OCI-LY1 (cell line): ENCODE results near the gene SAYSD1.

Experiments
- H2AFZ ChIP-seq: fragments of 200-600 bp; sonication (generic), shearing (Covaris generic); 2 replicates; pipeline ENCODE4 v1.6.0; 2014; ENCODE audit warnings: antibody characterized with exemption, mild to moderate bottlenecking, low read length
- H3F3A ChIP-seq: fragments of 200-600 bp; sonication (generic), shearing (Covaris generic); 2 replicates; pipeline ENCODE4 v1.6.0; 2014; ENCODE audit warnings: mild to moderate bottlenecking, antibody characterized with exemption, low read length, moderate library complexity; ENCODE audit not compliant: insufficient read depth
- H3K27ac ChIP-seq: fragments of 200-600 bp; sonication (generic); 2 replicates; pipeline ENCODE4 v1.5.1; 2014; ENCODE audit warnings: low read length, mixed run types, mild to moderate bottlenecking, low read depth; ENCODE audit not compliant: poor library complexity, severe bottlenecking
- H3K27me3 ChIP-seq: fragments of 200-600 bp; sonication (generic); 2 replicates; pipeline ENCODE4 v1.6.0; 2014; ENCODE audit warnings: antibody characterized with exemption, mild to moderate bottlenecking, low read length, moderate library complexity; ENCODE audit not compliant: insufficient read depth
- H3K36me3 ChIP-seq: fragments of 200-600 bp; sonication (generic); 2 replicates; pipeline ENCODE4 v1.6.1; 2014; ENCODE audit warnings: mild to moderate bottlenecking, antibody characterized with exemption, low read length, moderate library complexity, mixed read lengths; ENCODE audit not compliant: insufficient read depth
- H3K4me1 ChIP-seq: fragments of 200-600 bp; sonication (generic); 2 replicates; pipeline ENCODE4 v1.5.1; 2014; ENCODE audit warnings: mild to moderate bottlenecking, low read length, moderate library complexity; ENCODE audit not compliant: insufficient read depth, severe bottlenecking
- H3K4me2 ChIP-seq: fragments of 200-600 bp; sonication (generic), shearing (Covaris generic); 2 replicates; pipeline ENCODE4 v1.6.1; 2014; ENCODE audit warnings: low read length
- H3K4me3 ChIP-seq: fragments of 200-600 bp; sonication (generic); 2 replicates; pipeline ENCODE4 v1.5.1; 2014; ENCODE audit warnings: low read length, low read depth, mild to moderate bottlenecking, mixed read lengths; ENCODE audit not compliant: poor library complexity, severe bottlenecking
- H3K79me2 ChIP-seq: fragments of 200-600 bp; shearing (Covaris generic); 2 replicates; pipeline ENCODE4 v1.6.1; 2016; ENCODE audit warnings: mixed run types, low read length, mixed read lengths; ENCODE audit not compliant: insufficient read depth
- H3K9ac ChIP-seq: fragments of 200-600 bp; sonication (generic), shearing (Covaris generic); 2 replicates; pipeline ENCODE4 v1.6.1; 2014; ENCODE audit warnings: mild to moderate bottlenecking, low read length, mixed read lengths
- H3K9me2 ChIP-seq: fragments of 200-600 bp; sonication (generic), shearing (Covaris generic); 2 replicates; pipeline ENCODE4 v1.6.1; 2014; ENCODE audit warnings: low read depth, mild to moderate bottlenecking, low read length, mixed read lengths
- H3K9me3 ChIP-seq: fragments of 200-600 bp; shearing (Covaris generic); 2 replicates; pipeline ENCODE4 v1.6.1; 2014; ENCODE audit warnings: low read length, mixed read lengths
- H4K20me1 ChIP-seq: fragments of 200-600 bp; sonication (generic), shearing (Covaris generic); 2 replicates; pipeline ENCODE4 v1.6.0; 2016; ENCODE audit warnings: mild to moderate bottlenecking, low read length; ENCODE audit not compliant: insufficient read depth
- EZH2 ChIP-seq: fragments of 200-600 bp; sonication (generic), shearing (Covaris generic); IDR thresholded peaks from 2 replicates; pipeline ENCODE4 v1.8.0; 2017; ENCODE audit warnings: borderline replicate concordance, mixed run types, mild to moderate bottlenecking, antibody characterized with exemption, low read length, moderate library complexity, mixed read lengths
- TF ChIP-seq, protein P1 (sequence below): fragments of 200-600 bp; sonication (generic), shearing (Covaris generic); IDR thresholded peaks from 2 replicates; pipeline ENCODE4 v1.5.1; 2017; ENCODE audit warnings: mild to moderate bottlenecking, antibody characterized with exemption, low read length, moderate library complexity, mixed read lengths

The SAYSD1 gene

DNA sequence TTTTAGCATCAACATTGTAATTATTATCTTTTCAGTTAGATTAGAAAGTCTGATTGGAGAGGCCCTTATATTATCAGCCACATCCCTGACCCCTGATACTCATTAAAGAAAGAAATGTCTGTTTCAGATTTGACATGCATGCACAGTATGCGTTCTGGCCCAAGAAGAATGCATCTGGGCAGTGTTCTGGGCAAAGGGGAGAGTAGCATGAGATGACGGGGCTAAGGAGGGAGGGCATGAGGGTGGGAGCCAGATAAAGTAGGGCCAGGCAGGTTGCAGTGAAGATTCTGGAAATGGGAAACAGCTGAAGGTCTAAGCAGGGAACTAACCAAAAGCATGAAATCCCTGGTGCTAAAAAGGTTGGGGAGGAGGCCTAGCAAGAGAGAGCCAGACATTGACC, 7.3 kb downstream of the SAYSD1 start:
- Histone ChIP-seq H2AFZ (no peak overlapping the region), H3K27ac (no peak overlapping the region), H3K9ac (no peak overlapping the region), H3F3A (no peaks in the 10 kb centered on the region), H3K4me1 (no peaks in the 10 kb centered on the region), H3K27me3 (no peaks in the 10 kb centered on the region), H3K9me3 (no peaks in the 10 kb centered on the region), H3K79me2 (no peaks in the 10 kb centered on the region), H3K4me3 (no peak overlapping the region), H3K9me2 (no peaks in the 10 kb centered on the region), H3K36me3 (peaks cover 16% of the 10 kb centered on the region), H3K4me2 (no peak overlapping the region), H4K20me1 (no peaks in the 10 kb centered on the region)
- TF ChIP-seq, protein P1, sequence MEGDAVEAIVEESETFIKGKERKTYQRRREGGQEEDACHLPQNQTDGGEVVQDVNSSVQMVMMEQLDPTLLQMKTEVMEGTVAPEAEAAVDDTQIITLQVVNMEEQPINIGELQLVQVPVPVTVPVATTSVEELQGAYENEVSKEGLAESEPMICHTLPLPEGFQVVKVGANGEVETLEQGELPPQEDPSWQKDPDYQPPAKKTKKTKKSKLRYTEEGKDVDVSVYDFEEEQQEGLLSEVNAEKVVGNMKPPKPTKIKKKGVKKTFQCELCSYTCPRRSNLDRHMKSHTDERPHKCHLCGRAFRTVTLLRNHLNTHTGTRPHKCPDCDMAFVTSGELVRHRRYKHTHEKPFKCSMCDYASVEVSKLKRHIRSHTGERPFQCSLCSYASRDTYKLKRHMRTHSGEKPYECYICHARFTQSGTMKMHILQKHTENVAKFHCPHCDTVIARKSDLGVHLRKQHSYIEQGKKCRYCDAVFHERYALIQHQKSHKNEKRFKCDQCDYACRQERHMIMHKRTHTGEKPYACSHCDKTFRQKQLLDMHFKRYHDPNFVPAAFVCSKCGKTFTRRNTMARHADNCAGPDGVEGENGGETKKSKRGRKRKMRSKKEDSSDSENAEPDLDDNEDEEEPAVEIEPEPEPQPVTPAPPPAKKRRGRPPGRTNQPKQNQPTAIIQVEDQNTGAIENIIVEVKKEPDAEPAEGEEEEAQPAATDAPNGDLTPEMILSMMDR: no peak
- no peak for TF ChIP-seq EZH2

DNA sequence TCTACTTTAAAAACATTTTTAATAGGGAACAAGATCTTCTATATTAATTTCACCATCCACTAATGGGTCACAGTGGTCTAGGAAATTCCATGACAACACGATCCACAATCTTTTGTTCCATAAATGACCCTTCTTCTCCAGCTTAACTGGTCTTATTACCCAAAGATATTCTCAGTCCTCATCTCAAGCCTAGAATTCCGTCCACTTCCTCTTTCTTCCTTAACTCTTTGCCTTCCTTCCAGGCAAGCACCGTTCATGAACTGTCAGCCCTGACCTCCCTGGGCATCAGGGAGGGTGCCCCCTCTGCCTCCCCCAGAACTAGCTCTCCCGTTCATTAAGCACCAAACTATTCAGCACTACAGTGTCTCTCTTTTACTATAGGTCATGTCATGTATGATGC, 8.0 kb downstream of the SAYSD1 start:
- TF ChIP-seq EZH2: no peak
- TF ChIP-seq, protein P1: no peak
- Histone ChIP-seq H3K4me2 (no peak overlapping the region), H3K36me3 (peaks cover 16% of the 10 kb centered on the region), H3K9ac (no peak overlapping the region), H3K27me3 (no peaks in the 10 kb centered on the region), H3K4me3 (no peak overlapping the region), H3K9me3 (no peaks in the 10 kb centered on the region), H3F3A (no peaks in the 10 kb centered on the region), H3K9me2 (no peaks in the 10 kb centered on the region), H4K20me1 (no peaks in the 10 kb centered on the region), H3K4me1 (no peaks in the 10 kb centered on the region), H2AFZ (no peak overlapping the region), H3K79me2 (no peaks in the 10 kb centered on the region), H3K27ac (no peak overlapping the region)

DNA sequence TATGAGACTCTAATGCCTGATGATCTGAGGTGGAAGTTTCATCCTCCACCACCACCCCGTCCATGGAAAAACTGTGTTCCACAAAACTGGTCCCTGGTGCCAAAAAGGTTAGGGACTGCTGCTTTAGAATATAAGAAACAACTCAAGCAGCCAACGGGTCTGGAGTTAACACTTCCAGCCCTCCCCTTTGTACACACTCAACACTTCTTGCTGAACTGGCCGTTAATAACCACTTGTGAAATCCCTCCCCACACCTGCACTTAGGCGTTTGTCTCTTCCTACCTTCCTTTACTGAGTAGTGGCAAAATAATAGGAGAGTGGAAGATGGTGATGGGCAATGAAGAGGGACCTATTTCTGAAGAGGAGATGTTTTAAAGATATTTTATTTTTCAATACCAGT, 10.5 kb downstream of the SAYSD1 start:
- Histone ChIP-seq H3K9me2 (no peaks in the 10 kb centered on the region), H3K4me3 (no peak overlapping the region), H3K36me3 (peaks cover 6% of the 10 kb centered on the region), H3K27ac (no peak overlapping the region), H3K27me3 (no peaks in the 10 kb centered on the region), H4K20me1 (no peaks in the 10 kb centered on the region), H3F3A (no peaks in the 10 kb centered on the region), H3K9me3 (no peaks in the 10 kb centered on the region), H3K9ac (no peak overlapping the region), H3K4me1 (no peaks in the 10 kb centered on the region), H2AFZ (no peak overlapping the region), H3K79me2 (no peaks in the 10 kb centered on the region), H3K4me2 (no peak overlapping the region)
- no peak for TF ChIP-seq EZH2
- TF ChIP-seq, protein P1: no peak
